Fibroblast of lung (primary cell): Measurements from ENCODE around the gene DDA1.

Experiments
- EZH2 ChIP-seq: IDR thresholded peaks from 2 replicates; pipeline ENCODE4 v1.5.1; 2012; ENCODE audit warnings: low read length, control low read depth, mild to moderate bottlenecking; ENCODE audit errors: missing control alignments
- TF ChIP-seq, protein P1 (sequence below), 2 donors: IDR thresholded peaks in 1 of 2; conservative IDR thresholded peaks in 1 of 2; 1 replicate in 1 of 2; 2 replicates in 1 of 2; pipeline ENCODE4 v1.5.1; 2011 to 2012; ENCODE audit warnings: low read length in 2 of 2, control low read depth in 1 of 2, inconsistent platforms in 1 of 2, low read depth in 1 of 2, mild to moderate bottlenecking in 1 of 2

DNA sequence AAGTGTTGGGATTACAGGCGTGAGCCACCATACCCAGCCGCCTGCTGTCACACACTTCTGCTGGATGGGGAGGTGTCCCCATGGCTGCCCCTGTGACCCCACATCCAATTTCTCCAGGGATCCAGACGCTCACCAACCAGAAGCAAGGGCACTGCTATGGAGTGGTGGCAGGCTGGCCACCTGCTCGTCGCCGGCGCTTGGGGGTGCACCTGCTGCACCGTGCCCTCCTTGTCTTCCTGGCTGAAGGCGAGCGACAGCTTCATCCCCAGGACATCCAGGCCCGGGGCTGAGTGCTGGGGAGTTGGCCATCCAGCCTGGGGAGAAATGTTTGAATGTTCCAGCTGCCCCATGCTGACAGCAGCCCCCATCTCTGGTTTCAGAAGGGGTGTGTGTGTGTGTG lies 23.1 kb upstream of the DDA1 start:
- TF ChIP-seq EZH2 = no peak
- TF ChIP-seq, protein P1, sequence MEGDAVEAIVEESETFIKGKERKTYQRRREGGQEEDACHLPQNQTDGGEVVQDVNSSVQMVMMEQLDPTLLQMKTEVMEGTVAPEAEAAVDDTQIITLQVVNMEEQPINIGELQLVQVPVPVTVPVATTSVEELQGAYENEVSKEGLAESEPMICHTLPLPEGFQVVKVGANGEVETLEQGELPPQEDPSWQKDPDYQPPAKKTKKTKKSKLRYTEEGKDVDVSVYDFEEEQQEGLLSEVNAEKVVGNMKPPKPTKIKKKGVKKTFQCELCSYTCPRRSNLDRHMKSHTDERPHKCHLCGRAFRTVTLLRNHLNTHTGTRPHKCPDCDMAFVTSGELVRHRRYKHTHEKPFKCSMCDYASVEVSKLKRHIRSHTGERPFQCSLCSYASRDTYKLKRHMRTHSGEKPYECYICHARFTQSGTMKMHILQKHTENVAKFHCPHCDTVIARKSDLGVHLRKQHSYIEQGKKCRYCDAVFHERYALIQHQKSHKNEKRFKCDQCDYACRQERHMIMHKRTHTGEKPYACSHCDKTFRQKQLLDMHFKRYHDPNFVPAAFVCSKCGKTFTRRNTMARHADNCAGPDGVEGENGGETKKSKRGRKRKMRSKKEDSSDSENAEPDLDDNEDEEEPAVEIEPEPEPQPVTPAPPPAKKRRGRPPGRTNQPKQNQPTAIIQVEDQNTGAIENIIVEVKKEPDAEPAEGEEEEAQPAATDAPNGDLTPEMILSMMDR (conservative IDR thresholded peaks at IDR 0.05 in 1 of 2, IDR thresholded peaks at IDR 0.05 in 1 of 2; ENCODE audit: low read depth in 1 of 2, low read length in 2 of 2) = no peak
